Measurements from ENCODE around the gene NPHS1.

- TF ChIP-seq POLR2AphosphoS5 (IDR thresholded peaks at IDR 0.05) = no peak
- TF ChIP-seq CTCF (IDR thresholded peaks at IDR 0.05) = no peak
- TF ChIP-seq POLR2A (IDR thresholded peaks at IDR 0.05; ENCODE audit: low read depth) = no peak
These were observed 8.1 kb upstream of the NPHS1 start for GRCh38 chr19:35860436-35860817.
